K562 (cell line): ENCODE results near the gene FLAD1. TPM values are rescaled to one million over a fixed set of nuclear protein-coding genes. Genes with fewer than 3 reads are reported as not detected.

Experiments used
- ATAC-seq: fragments of 200-7000 bp; cut with Tn5 transposase; 3 replicates; pipeline ENCODE4 v1.9.1; 2020; ENCODE audit warnings: moderate library complexity
- BruUV-seq: library from RNA; stranded (reverse); fragments of 400-500 nt; replicated peaks from 2 replicates; lab custom pipeline; 2021; lab: Mats Ljungman, UMichigan
- CTCF ChIA-PET: fragments of 300-600 bp; formaldehyde crosslinking; extraction: SDS; loops from one replicate; lab custom pipeline; 2021; ENCODE audit warnings: low intra/inter-chr PET ratio; lab: Yijun Ruan, JAX
- POLR2A ChIA-PET: fragments of 300-600, 350-650 bp; sonication (Branson Sonifier 250); formaldehyde crosslinking; extraction: SDS; loops from one replicate; lab custom pipeline; 2021; ENCODE audit warnings: antibody characterized with exemption, inconsistent platforms; lab: Yijun Ruan, JAX
- DNase-seq, 4 experiments: peaks; one replicate each; pipeline versions ENCODE4 v3.0.0 to v3.0.0-alpha.2; 2011 to 2018; ENCODE audit warnings: low spot score in 3 of 4, mixed read lengths in 3 of 4; ENCODE audit errors: extremely low read depth in 1 of 4
- FAIRE-seq: peaks from 2 replicates; lab custom pipeline; 2011; peaks lifted over from hg19 to GRCh38; lab: Jason Lieb, UNC
- H2AFZ ChIP-seq: 2 replicates; pipeline ENCODE4 v1.6.0; 2011; ENCODE audit warnings: low read depth, low read length, control low read depth, inconsistent platforms
- H3K27ac ChIP-seq: fragments of 200-600 bp; 3 replicates; pipeline ENCODE4 v1.8.0; 2011; ENCODE audit warnings: low read depth, mild to moderate bottlenecking, control low read depth, inconsistent platforms, low read length, moderate library complexity, mixed read lengths; ENCODE audit errors: extremely low read depth
- H3K27me3 ChIP-seq, 2 experiments: fragments of 300-600 bp in 1 of 2; 2 replicates in 1 of 2; 3 replicates in 1 of 2; pipeline versions ENCODE4 v1.6.0 to v1.8.0; 2011; ENCODE audit warnings: inconsistent platforms in 2 of 2, low read length in 2 of 2, mild to moderate bottlenecking in 1 of 2, mixed read lengths in 1 of 2, moderate library complexity in 1 of 2; ENCODE audit not compliant: control insufficient read depth in 2 of 2, insufficient read depth in 2 of 2
- H3K36me3 ChIP-seq: fragments of 300-600 bp; 3 replicates; pipeline ENCODE4 v1.8.0; 2011; ENCODE audit warnings: mild to moderate bottlenecking, low read length, inconsistent platforms; ENCODE audit not compliant: control insufficient read depth, insufficient read depth
- H3K4me1 ChIP-seq, 2 experiments: fragments of 200-600 bp in 1 of 2; replicated peaks in 1 of 2; 2 replicates in 1 of 2; 3 replicates in 1 of 2; pipeline versions ENCODE4 v1.5.1 to v1.8.0; 2011; ENCODE audit warnings: inconsistent platforms in 2 of 2, low read length in 2 of 2, mild to moderate bottlenecking in 1 of 2, mixed read lengths in 1 of 2, moderate library complexity in 1 of 2; ENCODE audit not compliant: control insufficient read depth in 2 of 2, insufficient read depth in 2 of 2
- H3K4me2 ChIP-seq: 2 replicates; pipeline ENCODE4 v1.6.1; 2011; ENCODE audit warnings: low read length, control low read depth, inconsistent platforms, mixed read lengths; ENCODE audit not compliant: insufficient read depth
- H3K4me3 ChIP-seq: fragments of 200-600 bp; sonication (generic), shearing (Covaris generic); 2 replicates; pipeline ENCODE4 v1.5.1; 2016; ENCODE audit warnings: control low read depth, inconsistent platforms
- H3K79me2 ChIP-seq: fragments of 200-600 bp; 3 replicates; pipeline ENCODE4 v1.8.0; 2011; ENCODE audit warnings: low read length, inconsistent platforms; ENCODE audit not compliant: control insufficient read depth, insufficient read depth
- H3K9ac ChIP-seq, 2 experiments: 2 replicates each; pipeline versions ENCODE4 v1.6.0 to v1.6.1; 2011; ENCODE audit warnings: low read depth in 2 of 2, low read length in 2 of 2, control low read depth in 1 of 2, inconsistent platforms in 1 of 2, mild to moderate bottlenecking in 1 of 2, mixed read lengths in 1 of 2; ENCODE audit not compliant: insufficient read depth in 1 of 2
- H3K9me1 ChIP-seq: one replicate; pipeline ENCODE4 v1.6.0; 2011; ENCODE audit warnings: inconsistent platforms, mild to moderate bottlenecking, low read length, moderate library complexity; ENCODE audit not compliant: control insufficient read depth, insufficient read depth
- H3K9me3 ChIP-seq: replicated peaks from 2 replicates; pipeline ENCODE4 v1.5.1; 2011; ENCODE audit warnings: low read depth, low read length, inconsistent platforms; ENCODE audit not compliant: control insufficient read depth, insufficient read depth
- H4K20me1 ChIP-seq: replicated peaks from 2 replicates; pipeline ENCODE4 v1.6.1; 2011; ENCODE audit warnings: low read length, inconsistent platforms, mixed read lengths; ENCODE audit not compliant: control insufficient read depth, insufficient read depth
- COPS2 ChIP-seq: fragments of 450-650 bp; conservative IDR thresholded peaks from 2 replicates; pipeline ENCODE4 v1.6.1; 2016; ENCODE audit warnings: mild to moderate bottlenecking, moderate library complexity
- ELF1 ChIP-seq: fragments of 200-800 bp; sonication (Bioruptor generic); IDR thresholded peaks from 2 replicates; pipeline ENCODE4 v1.6.1; 2016; ENCODE audit warnings: missing genetic modification characterization, missing compliant biosample characterization
- MAZ ChIP-seq, 2 experiments: fragments of 450-650 bp in 1 of 2; sonication (generic) in 1 of 2; formaldehyde crosslinking; IDR thresholded peaks in 1 of 2; conservative IDR thresholded peaks in 1 of 2; 2 replicates each; pipeline versions ENCODE4 v1.4.0 to v1.5.0; 2020; ENCODE audit warnings: mild to moderate bottlenecking in 1 of 2, missing genetic modification reagents in 1 of 2
- MTA2 ChIP-seq: fragments of 450-650 bp; IDR thresholded peaks from 2 replicates; pipeline ENCODE4 v1.6.1; 2016; ENCODE audit warnings: low read depth
- NCOA6 ChIP-seq: fragments of 450-650 bp; IDR thresholded peaks from 2 replicates; pipeline ENCODE4 v1.6.1; 2017; ENCODE audit warnings: mild to moderate bottlenecking
- SAP30 ChIP-seq: fragments of 200-600 bp; sonication (generic); IDR thresholded peaks from 2 replicates; pipeline ENCODE4 v1.6.1; 2012; ENCODE audit warnings: borderline replicate concordance, low read depth, mild to moderate bottlenecking, moderate library complexity, low read length, control low read depth, inconsistent platforms; ENCODE audit not compliant: insufficient read depth, poor library complexity, severe bottlenecking
- SMAD1 ChIP-seq: fragments of 150-350 bp; IDR thresholded peaks from 2 replicates; pipeline ENCODE4 v1.6.1; 2014; ENCODE audit warnings: low read length, low read depth; ENCODE audit not compliant: partially characterized antibody
- TEAD1 ChIP-seq, 2 experiments: fragments of 450-650 bp in 1 of 2; sonication (generic) in 1 of 2; formaldehyde crosslinking; IDR thresholded peaks; 2 replicates each; pipeline versions ENCODE4 v1.4.0 to v1.8.0; 2020 to 2022; ENCODE audit warnings: mild to moderate bottlenecking in 2 of 2, missing genetic modification reagents in 1 of 2
- U2AF2 ChIP-seq: fragments of 200-400 bp; formaldehyde crosslinking; optimal IDR thresholded peaks from 2 replicates; pipeline ENCODE3; 2017; ENCODE audit warnings: low read depth, mild to moderate bottlenecking, low read length
- USF1 ChIP-seq: sonication (generic); formaldehyde crosslinking; IDR thresholded peaks from 2 replicates; pipeline ENCODE4 v1.9.0; 2022; ENCODE audit warnings: mild to moderate bottlenecking, missing genetic modification reagents
- ZBTB9 ChIP-seq: fragments of 450-650 bp; formaldehyde crosslinking; IDR thresholded peaks from 2 replicates; pipeline ENCODE4 v1.4.0; 2020; ENCODE audit warnings: mild to moderate bottlenecking, moderate library complexity
- ZFX ChIP-seq: sonication (generic); formaldehyde crosslinking; IDR thresholded peaks from 2 replicates; pipeline ENCODE4 v1.8.0; 2022; ENCODE audit warnings: mild to moderate bottlenecking, missing genetic modification reagents, moderate library complexity
- ZNF655 ChIP-seq: fragments of 250-450 bp; sonication (Bioruptor Pico); IDR thresholded peaks from 2 replicates; pipeline ENCODE4 v1.5.0; 2021
- ZNF707 ChIP-seq: fragments of 250-450 bp; sonication (Bioruptor Pico); conservative IDR thresholded peaks from 2 replicates; pipeline ENCODE4 v1.8.0; 2022; ENCODE audit warnings: inconsistent platforms, mild to moderate bottlenecking, moderate library complexity
- WGBS: fragments of 100-300 bp; shearing (Covaris generic); methylation state at CpG from one replicate; pipeline ENCODE4 v1.1.6; 2016; ENCODE audit warnings: low coverage, mixed read lengths; ENCODE audit not compliant: insufficient coverage; ENCODE audit errors: missing lambda C conversion rate; 5-methylcytosine and 5-hydroxymethylcytosine counted together
- in situ Hi-C: fragments of 300-500 bp; cut with MboI; formaldehyde crosslinking; loops from 4 replicates; pipeline ENCODE4 v1.15.0; 2018; ENCODE audit warnings: inconsistent platforms, mixed read lengths
- intact Hi-C: fragments of 100-400 bp; cut with micrococcal nuclease; formaldehyde crosslinking; loops from 2 replicates; pipeline ENCODE4 v1.14.2; 2022
- polyA plus RNA-seq, 8 experiments: library from polyadenylated mRNA; depleted of rRNA in 4 of 8; stranded (reverse) in 5 of 8; unstranded in 3 of 8; fragments of >200 nt; fragmentation: Nextera tagmentation in 2 of 8; fragmentation: Illumina TruSeq in 1 of 8; extraction: Ambion mirVana in 2 of 8; extraction: Trizol in 1 of 8; gene quantifications; 2 replicates each; pipeline versions ENCODE4 v1.2.1 to v1.2.3, GENCODE V29; 2011 to 2014; ENCODE audit warnings: inconsistent platforms in 1 of 8, missing spikeins in 1 of 8
- total RNA-seq, 7 experiments: library from RNA; depleted of rRNA in 6 of 7; stranded (reverse); fragments of >200 nt in 6 of 7; fragmentation: Illumina TruSeq in 2 of 7; extraction: Trizol in 2 of 7; gene quantifications; 2 replicates each; pipeline versions ENCODE4 v1.2.1 to v1.2.3, GENCODE V29; 2011 to 2021; ENCODE audit warnings: low replicate concordance in 1 of 7
- TF ChIP-seq, protein P1 (sequence below): fragments of 450-650 bp; IDR thresholded peaks from 2 replicates; pipeline ENCODE4 v1.6.1; 2017; ENCODE audit warnings: antibody characterized with exemption
- TF ChIP-seq, protein P2 (sequence below): fragments of 200-800 bp; sonication (Bioruptor generic); IDR thresholded peaks from 2 replicates; pipeline ENCODE4 v1.6.1; 2017; ENCODE audit warnings: missing genetic modification characterization, missing compliant biosample characterization

FLAD1 gene
- total and polyA plus RNA-seq, 9 of the 15 experiments (the other 6 are each of a cell fraction or from before 2014, with no cell fraction given), result 24.9 to 85.8 (median 67.0) TPM

DNA sequence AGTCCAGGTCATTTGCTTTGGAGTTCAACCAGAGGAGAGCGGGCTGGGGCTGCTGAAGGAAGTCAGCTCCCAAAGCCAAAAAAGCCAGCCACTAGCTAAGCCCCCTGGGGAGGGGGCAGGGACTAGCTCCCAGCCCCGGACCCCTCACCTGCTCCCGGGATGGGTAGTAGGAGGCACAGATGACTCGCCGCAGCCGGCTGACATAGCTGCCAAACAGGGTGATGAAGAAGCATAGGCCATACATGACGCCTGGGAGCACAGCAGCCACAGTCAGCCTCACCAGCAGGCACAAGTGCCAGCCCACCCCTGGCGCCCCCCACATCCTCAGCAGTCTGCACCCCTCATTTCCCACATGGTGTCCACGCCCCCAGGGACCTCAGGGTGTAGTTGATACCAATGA is 43.0 kb downstream of the FLAD1 start:
- 0 out of 2 replicates have a peak overlapping the region, but pooled peaks have one; percentile 8 for H2AFZ ChIP-seq
- no peaks in the 10 kb centered on the region for H3K36me3 ChIP-seq
- H4K20me1 ChIP-seq, result no peaks in the 10 kb centered on the region
- intact Hi-C loops, result no loop called here
- ChIA-PET CTCF (interaction anchor here (0.5 kb wide), 1 partner anchor 65 kb away, joined by 3 read pairs; no protein-coding TSS in a partner anchor), POLR2A (interaction anchor here (0.5 kb wide), 1 partner anchor 53 kb away, joined by 4 read pairs; no protein-coding TSS in a partner anchor)
- H3K27ac ChIP-seq, result no peak overlapping the region
- H3K4me3 ChIP-seq, result no peak overlapping the region
- no TSS peak for BruUV-seq
- no peak for ATAC-seq
- no peaks in the 10 kb centered on the region for H3K27me3 ChIP-seq
- H3K4me1 ChIP-seq, result peaks cover 13 to 26% of the 10 kb centered on the region in 2 experiments; a peak in 3 of 5 replicates
- in situ Hi-C loops, result no loop called here
- no peaks in the 10 kb centered on the region for H3K9me3 ChIP-seq
- H3K9me1 ChIP-seq, result no peaks in the 10 kb centered on the region
- H3K4me2 ChIP-seq, result no peak overlapping the region
- H3K79me2 ChIP-seq, result no peaks in the 10 kb centered on the region
- peak overlapping the region in 1 of 2 experiments; percentile 18; a peak in 1 of 4 replicates for H3K9ac ChIP-seq
- DNase-seq, result no peak
- FAIRE-seq, result no peak
- 42% methylated on average over 9 of the region's 9 CpGs for WGBS
- TF ChIP-seq ZBTB9 (CRISPR knock-in tag) (no peak), ZFX (CRISPR knock-in tag) (no peak), MTA2 (no peak), ZNF707 (CRISPR knock-in tag) (no peak), ZNF655 (CRISPR knock-in tag) (no peak), SAP30 (no peak), COPS2 (no peak), SMAD1 (no peak), NCOA6 (no peak), ELF1 (tag) (no peak), U2AF2 (no peak), TEAD1 (CRISPR knock-in tag; IDR thresholded peaks at IDR 0.05) (no peak), USF1 (CRISPR knock-in tag) (no peak), MAZ (CRISPR knock-in tag; conservative IDR thresholded peaks at IDR 0.05 in 1 of 2, IDR thresholded peaks at IDR 0.05 in 1 of 2) (no peak)
- TF ChIP-seq, protein P1, sequence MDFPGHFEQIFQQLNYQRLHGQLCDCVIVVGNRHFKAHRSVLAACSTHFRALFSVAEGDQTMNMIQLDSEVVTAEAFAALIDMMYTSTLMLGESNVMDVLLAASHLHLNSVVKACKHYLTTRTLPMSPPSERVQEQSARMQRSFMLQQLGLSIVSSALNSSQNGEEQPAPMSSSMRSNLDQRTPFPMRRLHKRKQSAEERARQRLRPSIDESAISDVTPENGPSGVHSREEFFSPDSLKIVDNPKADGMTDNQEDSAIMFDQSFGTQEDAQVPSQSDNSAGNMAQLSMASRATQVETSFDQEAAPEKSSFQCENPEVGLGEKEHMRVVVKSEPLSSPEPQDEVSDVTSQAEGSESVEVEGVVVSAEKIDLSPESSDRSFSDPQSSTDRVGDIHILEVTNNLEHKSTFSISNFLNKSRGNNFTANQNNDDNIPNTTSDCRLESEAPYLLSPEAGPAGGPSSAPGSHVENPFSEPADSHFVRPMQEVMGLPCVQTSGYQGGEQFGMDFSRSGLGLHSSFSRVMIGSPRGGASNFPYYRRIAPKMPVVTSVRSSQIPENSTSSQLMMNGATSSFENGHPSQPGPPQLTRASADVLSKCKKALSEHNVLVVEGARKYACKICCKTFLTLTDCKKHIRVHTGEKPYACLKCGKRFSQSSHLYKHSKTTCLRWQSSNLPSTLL, result no peak
- TF ChIP-seq, protein P2, sequence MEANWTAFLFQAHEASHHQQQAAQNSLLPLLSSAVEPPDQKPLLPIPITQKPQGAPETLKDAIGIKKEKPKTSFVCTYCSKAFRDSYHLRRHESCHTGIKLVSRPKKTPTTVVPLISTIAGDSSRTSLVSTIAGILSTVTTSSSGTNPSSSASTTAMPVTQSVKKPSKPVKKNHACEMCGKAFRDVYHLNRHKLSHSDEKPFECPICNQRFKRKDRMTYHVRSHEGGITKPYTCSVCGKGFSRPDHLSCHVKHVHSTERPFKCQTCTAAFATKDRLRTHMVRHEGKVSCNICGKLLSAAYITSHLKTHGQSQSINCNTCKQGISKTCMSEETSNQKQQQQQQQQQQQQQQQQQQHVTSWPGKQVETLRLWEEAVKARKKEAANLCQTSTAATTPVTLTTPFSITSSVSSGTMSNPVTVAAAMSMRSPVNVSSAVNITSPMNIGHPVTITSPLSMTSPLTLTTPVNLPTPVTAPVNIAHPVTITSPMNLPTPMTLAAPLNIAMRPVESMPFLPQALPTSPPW (CRISPR knock-in tag), result no peak
